EL (cell line): ENCODE measurements around the gene MOCOS.
"Not testable (repeated sequence)": the region's sequence is repeated elsewhere in the genome, so short reads cannot be mapped to it uniquely, and the experiment has no call there.

Source experiments
- DNase-seq: peaks from one replicate; pipeline ENCODE4 v3.0.0-alpha.2; 2016

The MOCOS gene, protein sequence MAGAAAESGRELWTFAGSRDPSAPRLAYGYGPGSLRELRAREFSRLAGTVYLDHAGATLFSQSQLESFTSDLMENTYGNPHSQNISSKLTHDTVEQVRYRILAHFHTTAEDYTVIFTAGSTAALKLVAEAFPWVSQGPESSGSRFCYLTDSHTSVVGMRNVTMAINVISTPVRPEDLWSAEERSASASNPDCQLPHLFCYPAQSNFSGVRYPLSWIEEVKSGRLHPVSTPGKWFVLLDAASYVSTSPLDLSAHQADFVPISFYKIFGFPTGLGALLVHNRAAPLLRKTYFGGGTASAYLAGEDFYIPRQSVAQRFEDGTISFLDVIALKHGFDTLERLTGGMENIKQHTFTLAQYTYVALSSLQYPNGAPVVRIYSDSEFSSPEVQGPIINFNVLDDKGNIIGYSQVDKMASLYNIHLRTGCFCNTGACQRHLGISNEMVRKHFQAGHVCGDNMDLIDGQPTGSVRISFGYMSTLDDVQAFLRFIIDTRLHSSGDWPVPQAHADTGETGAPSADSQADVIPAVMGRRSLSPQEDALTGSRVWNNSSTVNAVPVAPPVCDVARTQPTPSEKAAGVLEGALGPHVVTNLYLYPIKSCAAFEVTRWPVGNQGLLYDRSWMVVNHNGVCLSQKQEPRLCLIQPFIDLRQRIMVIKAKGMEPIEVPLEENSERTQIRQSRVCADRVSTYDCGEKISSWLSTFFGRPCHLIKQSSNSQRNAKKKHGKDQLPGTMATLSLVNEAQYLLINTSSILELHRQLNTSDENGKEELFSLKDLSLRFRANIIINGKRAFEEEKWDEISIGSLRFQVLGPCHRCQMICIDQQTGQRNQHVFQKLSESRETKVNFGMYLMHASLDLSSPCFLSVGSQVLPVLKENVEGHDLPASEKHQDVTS

DNA sequence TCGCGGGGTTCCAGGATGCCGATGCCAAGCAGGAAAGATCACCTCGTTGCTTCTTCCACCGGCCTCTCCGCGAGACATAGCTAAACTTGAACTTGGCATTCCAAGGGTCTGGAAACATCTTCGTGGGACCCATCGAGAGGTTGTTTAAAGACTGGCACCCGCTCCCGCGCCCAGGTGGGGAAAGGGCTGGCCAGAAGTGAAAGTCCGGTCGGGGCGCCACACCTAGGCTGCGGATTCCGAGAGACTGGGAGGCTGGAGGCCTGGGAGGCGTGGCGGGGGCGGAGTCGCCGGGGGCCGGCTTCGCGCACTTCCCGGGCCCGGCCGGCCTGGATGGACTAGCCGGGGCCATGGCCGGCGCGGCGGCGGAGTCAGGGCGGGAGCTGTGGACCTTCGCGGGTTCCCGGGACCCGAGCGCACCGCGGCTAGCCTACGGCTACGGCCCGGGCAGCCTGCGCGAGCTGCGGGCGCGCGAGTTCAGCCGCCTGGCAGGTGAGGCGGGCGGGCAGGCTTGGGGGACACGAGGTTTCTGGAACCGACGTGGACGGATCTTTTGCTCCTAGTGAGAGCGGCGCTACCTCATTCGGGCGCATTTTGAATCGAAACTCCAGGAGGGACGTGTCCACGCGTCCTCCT is at the start of gene MOCOS:
MOCOS (plus strand) TSS at position 305 of the 633 bp plus-strand sequence; CDS start at position 348, 43 bp downstream.
- DNase-seq = peak; percentile 73

DNA sequence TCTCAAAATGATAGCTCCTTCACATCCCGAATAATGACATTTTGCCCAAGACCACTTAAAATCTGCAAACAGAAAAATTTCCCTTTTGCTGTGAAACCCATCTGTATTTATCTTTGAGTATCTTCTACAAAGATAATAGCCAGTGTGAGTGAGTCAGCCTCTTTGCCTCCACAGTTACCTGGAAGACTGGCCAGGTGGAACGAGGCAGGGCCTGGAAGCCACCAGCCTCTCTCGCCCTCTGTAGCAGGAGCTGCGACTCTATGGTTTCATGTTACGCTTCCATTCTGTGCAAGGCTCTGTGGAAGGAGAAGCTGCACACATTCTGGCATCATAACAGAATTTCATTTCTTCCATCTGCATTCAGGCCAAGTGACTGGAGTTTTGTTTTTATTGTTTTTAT is 48.1 kb upstream of the MOCOS start:
- DNase-seq = no peak

DNA sequence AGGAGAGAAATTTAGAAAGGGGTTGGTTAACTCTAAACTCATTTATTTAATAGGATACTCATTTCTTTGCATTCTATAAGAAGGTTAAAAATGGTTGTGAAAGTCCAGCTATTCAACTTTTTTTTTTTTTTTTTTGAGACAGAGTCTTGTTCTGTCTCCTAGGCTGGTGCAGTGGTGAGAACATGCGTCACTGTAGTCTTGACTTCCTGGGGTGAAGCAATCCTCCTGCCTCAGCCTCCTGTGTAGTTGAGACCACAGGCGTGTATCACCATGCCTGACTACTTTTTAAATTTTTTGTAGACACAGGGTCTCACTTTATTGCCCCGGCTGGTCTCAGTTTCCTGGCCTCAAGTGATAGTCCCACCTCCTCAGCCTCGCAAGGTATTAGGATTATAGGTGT is 45.7 kb upstream of the MOCOS start:
- DNase-seq = no peak

DNA sequence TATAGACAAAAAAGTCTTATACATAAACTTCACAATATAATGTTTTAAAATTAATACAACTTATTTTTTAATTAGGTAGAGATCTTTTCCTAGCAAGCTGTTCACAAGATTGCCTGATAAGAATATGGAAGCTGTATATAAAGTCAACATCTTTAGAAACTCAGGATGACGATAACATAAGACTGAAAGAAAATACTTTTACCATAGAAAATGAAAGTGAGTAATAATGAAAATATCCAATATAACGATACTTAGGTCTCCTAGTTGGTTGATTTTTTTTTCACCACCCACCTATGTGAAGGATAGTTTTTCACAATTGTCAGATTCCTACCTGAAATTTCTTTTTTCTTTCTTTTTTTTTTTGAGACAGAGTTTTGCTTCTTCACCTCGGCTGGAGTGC is 44.5 kb upstream of the MOCOS start:
- DNase-seq = no peak

DNA sequence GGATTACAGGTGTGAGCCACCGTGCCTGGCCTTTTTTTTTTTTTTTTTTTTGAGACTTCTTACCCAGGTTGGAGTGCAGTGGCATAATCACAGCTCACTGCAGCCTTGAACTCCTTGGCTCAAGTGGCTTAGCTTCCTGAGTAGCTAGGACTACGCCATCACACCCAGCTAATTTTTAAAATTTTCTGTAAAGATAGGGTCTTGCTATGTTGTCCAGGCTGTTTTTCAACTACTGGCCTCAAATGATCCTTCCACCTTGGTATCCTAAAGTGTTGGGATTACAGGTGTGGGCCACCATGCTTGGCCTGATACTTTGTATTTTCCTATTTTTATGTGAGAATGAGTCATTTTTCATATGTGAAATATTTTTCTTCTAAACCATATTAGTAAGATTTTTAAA is 43.9 kb upstream of the MOCOS start:
- no peak for DNase-seq

DNA sequence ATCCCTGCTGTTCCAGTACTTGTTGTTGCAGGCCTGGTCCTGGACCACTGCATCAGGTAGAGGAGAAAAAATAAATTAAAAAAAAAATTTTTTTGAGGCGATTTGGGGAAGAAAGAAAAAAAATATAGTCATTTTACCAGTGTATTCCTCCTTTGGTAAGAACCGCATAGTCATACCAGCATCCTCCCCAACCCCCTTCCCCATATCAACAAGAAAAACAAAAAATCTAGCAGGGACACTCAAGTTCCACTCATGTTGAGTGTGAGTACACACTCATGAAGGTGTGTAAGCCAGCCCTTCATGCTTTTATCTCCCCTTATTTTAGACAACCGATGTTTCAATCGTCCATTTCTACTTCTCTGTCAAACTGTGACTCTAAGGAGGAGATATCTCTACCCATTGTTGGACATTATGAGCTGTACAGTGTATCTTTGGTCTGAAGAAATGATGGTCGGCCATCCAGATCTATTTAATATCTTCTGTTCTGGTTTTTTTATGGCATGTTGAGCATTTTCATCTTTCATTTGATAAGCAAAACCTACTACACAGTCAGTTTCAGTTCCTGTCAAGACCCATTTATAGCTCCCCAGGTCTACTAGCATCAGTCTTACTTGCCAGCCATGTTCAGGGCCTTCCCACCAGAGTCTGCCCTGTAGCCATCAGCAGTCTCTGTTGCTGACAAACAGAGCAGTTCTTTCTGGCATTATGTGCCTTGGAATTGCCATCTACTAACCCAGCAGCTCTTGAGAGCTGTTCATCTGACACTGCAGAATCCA is 37.6 kb upstream of the MOCOS start:
- DNase-seq = no peak

DNA sequence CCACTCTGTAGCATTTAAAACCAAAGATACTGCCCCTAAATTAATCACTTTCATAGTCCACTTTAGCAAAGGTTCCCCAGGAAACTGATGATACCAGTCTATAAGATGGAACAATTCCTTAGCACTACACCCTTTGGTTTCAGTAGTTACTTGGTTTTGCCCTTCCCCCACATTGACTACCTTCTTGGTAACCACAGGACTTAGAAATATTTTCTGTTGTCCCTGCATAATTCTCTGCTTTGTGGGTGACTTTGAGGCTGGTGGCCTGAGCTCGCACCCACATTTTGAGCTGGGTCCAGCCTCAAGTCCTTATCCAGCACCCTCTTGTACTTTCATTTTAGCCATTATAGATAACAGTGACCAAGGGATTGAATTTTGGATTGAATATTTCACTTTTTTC is 34.5 kb upstream of the MOCOS start:
- DNase-seq = no peak

DNA sequence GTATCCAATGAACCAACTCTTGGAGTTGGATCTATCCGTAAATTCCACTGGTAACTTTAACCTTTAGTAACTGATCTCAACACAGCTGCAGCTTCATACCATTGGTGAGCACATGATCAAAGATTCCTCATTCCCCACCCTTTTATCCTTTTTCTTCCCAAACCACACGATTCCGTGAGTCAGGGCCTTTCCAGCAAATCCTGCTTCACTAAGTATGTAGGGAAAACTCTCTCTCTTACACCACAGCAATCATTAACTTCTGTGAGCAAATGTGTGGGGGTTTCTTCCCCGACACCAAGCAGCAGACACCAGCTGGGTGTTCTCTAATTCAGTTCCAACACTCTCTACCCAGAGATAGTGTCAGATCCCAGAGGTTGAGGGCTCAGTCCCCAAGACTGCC is 34.1 kb upstream of the MOCOS start:
- peak; percentile 92 for DNase-seq

DNA sequence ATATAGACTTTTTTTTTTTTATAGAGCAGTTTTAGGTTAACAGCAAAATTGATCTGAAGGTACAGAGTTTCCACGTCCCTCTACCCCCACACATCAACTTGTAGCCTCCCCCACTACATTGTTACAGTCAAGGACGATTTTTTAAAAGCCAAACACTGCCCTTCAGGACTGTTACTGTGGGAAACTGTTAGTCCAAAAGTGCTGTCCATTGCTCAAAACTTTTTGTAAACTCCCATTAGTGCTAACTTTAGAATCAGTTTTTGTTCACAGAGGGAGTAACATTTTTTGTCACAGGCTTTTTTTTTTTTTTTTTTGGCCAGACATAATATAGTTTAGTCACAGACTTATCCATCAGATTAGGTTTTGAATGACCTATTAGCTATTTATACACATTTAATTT is 33.5 kb upstream of the MOCOS start:
- no peak for DNase-seq

DNA sequence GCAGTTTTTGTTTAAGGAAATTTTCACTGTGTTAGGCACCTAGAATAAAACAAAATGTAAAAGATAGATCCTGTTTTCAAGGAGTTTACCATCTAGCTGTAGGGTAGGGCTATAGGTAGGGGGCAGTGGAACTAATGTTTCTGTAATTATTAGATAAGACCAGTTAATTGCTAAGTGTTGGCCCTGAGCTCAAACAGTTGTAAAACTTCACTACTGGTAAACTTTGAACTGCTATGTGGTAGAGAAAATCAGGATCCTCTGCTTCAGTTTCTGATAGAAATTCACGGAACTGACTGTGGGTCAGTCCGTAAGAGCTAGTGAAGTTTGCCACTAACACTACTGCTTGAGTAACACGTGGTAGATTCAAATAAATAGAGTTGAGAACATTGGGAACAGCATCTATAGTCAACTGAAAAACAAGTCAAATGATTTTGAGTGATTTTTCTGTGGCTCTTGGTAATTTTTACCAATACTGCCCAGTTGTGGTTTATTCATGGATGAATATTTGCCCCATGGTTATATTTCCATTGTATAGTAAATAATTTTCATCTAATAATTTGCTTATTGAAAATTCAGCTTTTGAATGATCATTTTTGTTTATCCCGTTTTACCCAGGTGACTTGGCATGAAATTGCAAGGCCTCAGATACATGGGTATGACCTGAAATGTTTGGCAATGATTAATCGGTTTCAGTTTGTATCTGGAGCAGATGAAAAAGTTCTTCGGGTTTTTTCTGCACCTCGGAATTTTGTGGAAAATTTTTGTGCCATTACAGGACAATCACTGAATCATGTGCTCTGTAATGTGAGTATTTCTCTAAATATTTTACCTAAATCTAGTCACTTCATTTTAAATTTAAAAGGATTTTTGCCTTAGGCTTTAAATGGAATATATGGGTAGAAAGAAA is 31.2 kb upstream of the MOCOS start:
- peak; percentile 71 for DNase-seq

DNA sequence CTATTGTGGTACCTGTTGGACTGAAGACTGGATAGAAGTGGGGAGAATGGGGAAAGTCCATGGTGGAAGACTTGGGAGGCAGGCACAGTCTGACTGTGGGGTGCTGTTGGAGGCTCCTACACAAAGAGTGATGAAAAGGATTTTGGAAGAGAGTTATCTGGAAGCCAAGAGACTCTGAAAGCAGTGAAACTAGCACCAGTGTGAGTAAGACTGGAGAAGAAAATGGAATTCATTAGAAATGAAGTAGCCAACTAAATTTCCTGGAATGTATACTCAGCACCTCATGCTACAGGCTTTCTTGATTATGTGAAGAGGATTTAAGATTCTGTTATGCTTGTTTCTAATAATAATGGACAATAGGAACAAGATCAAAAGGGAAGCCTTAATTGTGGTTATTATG is 29.9 kb upstream of the MOCOS start:
- peak; percentile 45 for DNase-seq

DNA sequence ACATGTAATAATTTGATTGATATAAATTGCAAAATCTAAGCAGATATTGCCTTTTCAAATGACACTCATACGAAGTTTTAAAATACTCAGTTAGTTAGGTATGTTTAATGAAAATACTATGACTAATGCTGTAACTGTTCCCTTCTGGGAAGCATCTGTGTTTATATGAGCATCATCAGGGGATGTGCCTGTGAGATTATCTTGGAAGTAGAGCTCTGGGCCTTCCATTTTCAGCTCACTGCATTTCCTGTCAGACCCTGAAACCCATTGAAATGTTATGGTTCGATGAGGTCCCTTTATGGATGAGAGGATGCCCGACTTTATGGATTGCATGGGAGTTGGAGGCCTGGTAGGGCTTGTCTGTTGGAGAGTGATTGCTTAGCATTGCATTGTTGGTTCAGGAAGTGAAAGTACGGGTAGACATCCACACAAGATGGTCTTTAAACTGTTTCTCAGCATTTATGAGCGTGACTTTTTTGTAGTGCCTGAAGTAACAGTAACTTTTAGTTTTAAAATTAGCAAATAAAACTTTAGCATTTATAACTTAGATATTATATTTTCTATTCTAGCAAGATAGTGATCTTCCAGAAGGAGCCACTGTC is 28.9 kb upstream of the MOCOS start:
- DNase-seq = peak; percentile 88

DNA sequence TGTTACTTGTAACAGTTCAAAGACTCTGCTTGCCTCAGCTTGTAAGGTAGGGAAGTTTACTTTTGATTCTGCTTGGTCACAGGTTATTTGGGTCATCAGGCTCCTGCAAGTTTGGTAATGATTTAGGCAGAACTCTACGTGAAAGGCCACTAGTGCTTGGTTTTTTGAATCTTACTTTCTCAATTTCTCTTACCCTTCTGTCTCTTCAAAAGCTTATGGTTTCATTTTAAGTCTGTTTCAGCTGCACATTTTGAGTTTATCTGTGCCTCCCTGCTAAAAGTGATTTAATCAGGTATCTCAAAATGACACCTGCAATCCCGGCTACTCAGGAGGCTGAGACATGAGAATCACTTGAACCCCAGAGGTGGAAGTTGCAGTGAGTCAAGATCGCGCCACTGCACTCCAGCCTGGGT is 26.3 kb upstream of the MOCOS start:
- DNase-seq = no peak

DNA sequence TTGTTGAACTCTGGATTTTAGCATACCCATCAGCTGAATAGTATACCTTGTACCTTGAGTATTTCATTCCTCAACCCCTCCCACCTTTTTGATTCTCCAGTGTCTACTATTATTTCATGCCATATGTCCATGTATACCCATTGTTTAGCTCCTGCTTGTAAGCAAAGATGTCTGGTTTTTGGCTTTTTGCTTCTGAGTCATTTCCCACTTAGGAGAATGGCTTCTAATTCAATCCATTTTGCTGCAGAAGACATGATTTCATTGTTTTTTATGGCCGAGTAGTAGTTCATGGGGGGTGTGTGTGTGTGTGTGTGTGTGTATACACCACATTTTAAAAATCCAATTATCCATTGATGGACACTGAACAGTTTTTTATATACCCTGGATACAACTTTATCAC is 24.3 kb upstream of the MOCOS start:
- DNase-seq = no peak

DNA sequence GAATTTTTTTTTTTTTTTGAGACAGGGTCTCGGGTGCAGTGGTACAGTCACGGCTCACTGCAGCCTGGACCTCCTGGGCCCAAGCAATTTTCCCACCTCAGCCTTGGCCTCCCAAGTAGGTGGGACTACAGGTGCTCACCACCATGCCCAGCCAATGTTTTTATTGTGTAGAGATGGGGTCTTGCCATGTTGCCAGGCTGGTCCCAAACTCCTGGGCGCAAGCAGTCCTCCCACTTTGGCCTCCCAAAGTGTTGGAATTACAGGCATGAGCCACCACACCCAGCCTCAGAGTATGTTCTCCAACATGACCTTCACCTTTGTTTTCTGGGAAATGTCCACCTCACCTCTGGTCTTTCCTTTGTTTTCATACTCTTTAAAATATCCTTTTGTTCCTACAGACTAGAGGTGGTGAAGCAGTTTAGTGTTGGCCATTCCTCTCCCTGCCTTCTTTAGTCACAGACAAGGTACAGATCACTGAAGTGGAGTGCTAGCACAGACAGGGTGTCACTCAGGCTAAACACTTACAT is 19.5 kb upstream of the MOCOS start:
- DNase-seq = no peak

DNA sequence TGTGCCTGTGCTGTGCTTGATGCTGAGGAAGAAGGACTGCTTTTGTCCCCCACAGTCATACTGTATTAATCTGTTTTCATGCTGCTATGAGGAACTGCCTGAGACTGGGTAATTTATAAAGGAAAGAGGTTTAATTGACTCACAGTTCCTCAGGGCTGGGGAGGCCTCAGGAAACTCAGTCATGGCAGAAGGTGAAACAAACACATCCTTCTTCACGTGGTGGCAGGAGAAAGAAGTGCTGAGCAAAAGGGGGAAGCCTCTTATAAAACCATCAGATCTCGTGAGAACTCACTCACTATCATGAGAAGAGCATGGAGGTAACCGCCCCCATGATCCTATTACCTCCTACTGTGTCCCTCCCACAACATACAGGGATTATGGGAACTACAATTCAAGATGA is 19.0 kb upstream of the MOCOS start:
- not testable (repeated sequence) for DNase-seq

DNA sequence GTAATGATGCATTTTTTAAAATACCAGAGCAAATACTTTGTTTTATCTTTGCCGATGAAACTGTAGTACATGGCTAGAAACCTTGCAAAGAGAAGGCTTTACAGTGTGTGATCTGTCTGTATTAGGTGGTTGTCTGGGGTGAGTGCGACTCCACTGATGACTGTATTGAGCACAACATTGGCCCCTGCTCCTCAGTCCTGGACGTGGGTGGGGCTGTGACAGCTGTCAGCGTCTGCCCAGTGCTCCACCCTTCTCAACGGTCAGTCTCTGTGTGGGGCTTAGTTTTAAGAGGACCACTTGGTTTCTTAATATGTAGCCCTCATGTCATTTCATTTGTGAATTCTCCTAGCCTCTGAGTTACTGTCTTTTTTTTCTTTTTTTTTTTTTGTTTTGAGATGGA is 17.4 kb upstream of the MOCOS start:
- no peak for DNase-seq

DNA sequence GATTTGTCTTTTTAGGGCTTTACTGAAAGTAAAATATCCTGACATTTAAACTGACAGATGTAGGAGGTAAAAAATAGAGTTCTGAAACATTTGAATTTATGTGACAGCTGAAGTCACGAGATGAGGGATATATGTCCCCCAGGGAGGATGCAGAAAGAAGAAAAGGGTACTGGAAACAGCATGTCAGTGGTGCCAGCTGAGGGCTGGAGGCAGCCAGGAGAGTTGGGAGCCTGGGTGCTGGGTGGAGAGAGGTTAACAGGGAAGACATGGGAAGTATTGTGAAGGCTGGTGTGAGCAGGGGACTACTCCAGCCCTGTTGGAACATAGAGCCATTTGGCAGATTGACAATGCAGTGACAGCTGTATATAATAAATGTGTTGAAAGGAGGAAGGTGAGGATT is 11.8 kb upstream of the MOCOS start:
- no peak for DNase-seq

DNA sequence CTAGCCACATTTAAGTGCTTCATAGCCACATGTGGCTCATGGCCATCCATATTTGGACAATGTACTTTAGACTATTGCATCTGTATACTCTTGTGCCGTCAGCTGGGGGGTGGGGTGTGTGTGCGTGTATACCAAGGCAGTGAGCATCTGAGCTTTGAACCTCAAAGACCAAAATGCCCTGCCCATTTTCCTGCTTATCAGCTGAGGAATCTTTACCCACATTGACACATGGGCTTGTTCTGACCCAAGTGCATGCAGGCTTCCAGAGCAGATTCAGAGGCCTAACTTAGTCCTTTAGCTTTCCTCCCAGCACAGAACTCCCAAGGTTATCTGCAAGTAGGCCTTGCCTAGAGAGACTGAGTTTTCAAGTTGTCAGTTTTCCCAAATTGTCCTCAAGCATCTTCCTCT is 11.1 kb upstream of the MOCOS start:
- DNase-seq = no peak

DNA sequence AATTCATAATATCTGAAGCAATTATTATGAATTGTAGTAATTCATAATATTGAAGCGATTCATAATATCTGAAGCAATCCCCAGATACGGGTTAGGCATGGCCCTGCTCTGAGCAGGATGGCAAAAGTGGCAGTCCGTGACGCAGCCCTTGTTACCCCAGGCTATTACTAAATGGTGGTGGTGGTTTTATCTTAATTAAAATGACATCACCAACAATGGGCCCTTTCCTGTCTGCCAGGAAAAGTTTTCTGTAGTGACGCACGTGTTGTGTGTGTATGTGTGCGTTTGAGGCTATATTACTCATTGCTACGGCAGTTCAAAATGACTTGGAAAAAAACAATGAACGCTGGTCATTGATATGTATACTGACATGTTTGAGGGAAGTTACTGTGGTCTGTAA is 10.6 kb upstream of the MOCOS start:
- DNase-seq = peak; percentile 66

DNA sequence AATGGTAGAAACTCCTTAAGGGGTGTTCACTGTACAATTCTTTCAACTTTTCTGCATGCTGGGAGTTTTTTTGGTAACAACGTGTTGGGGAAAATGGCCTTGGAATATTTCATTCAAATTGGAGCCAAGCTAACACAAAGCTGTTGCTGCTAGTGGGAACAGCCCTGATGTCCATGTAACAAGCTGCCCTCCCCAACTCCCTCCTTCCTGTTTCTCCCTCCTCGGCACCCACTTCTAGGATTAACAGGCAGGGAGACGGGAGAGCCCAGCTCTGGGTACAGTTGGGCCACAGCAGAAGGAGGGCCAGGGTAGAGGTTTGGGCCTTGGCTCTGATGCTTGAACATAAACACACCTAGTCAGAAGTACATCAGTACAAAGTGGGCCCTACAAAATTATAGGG is 9.4 kb upstream of the MOCOS start:
- DNase-seq = no peak
